Activated CD4-positive, CD25-positive, alpha-beta regulatory T cell treated with anti-CD3 and anti-CD28 coated beads, Interleukin-2, amount 50 U/mL, for 16 hours (primary cell): ENCODE data around the gene DDA1.
"Not testable (repeated sequence)": the region's sequence is repeated elsewhere in the genome, so short reads cannot be mapped to it uniquely, and the experiment has no call there.

Experiments used
- DNase-seq: peaks from one replicate; pipeline ENCODE4 v3.0.0-alpha.2; 2020; ENCODE audit warnings: low read depth, low spot score

Gene DDA1

GRCh38 chr19:17346109-17346671, 36.8 kb downstream of the DDA1 start:
- peak; percentile 50 for DNase-seq

- DNase-seq: no peak
These were observed 38.0 kb downstream of the DDA1 start for GRCh38 chr19:17347361-17347760.

- DNase-seq: no peak
These were observed 38.5 kb downstream of the DDA1 start for GRCh38 chr19:17347877-17348276.

DNA sequence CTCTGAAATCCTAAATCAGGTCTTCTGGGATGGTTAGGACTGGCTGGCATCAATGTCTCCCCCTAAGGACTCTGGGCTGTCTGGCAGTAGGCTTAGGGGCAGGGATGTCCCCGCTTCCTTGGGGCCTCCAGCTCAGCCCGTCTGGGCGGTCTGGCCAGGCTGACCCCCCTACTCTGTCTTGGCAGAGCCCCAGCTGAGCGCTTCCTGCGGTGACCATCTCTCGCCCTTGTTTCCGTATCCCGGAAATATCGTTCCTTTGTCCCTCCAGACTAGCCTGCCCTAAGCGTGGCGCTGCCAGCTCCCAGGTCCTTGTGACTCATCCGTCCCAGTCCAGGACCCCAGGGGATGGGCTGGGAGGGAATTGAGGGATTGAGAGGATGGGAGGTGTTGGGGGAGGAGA, 39.3 kb downstream of the DDA1 start:
- no peak for DNase-seq

DNA sequence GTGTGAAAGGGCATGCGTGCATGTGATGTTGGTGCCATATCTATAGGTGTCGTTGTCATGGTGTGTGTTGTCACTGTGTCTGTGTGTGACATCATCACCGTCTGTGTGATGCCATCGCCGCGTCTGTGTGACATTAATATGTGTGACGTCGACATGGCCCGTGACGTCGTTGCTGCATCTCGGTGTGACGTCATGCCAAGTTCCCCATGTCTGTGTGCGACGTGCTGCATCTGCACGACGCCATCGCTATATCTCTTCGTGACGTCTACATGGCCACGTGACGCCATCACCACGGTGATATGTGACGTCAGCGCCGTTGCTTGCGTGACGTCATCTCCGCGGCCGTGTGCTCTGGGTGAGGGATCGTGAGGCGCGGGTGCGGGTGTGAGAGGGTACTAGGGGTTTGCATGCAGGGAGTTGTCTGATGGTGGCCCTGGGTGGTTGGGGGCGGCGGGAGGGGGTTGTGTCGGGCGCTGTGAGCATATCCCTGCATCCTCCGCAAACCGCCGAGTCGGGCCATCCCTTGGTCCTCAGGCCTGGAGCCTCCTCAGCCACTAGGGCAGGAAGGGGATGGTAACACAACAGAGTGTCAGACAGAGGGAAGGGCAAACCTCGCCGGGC, 42.6 kb downstream of the DDA1 start:
- DNase-seq: no peak

GRCh38 chr19:17352608-17353280, 43.4 kb downstream of the DDA1 start:
- no peak for DNase-seq

- DNase-seq: no peak
These were observed 44.0 kb downstream of the DDA1 start for GRCh38 chr19:17353386-17353785.

DNA sequence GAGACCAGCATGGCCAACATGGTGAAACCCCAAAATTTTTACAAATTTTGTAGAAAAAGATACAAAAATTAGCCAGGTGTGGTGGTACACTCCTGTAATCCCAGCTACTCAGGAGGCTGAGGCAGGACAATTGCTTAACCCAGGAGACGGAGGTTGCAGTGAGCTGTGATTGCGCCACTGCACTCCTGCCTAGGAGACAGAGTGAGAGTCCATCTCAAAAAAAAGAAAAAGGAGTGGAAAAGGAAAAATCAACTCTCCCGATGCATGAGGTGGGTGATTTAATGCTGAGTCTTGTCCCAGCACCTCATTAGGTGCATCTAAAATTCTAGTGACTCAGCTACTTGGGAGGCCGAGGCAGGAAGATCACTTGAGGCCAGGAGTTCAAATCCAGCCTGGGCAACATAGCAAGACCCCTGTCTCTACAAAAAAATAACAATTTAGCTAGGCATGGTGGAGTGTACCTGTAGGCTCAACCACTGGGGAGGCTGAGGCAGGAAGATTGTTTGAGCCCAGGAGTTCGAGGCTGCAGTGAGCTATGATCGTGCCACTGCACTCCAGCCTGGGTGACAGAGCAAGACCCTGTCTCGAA, 47.8 kb downstream of the DDA1 start:
- DNase-seq: no peak

GRCh38 chr19:17357724-17358123, 48.4 kb downstream of the DDA1 start:
- DNase-seq: no peak

GRCh38 chr19:17358395-17358794, 49.0 kb downstream of the DDA1 start:
- DNase-seq: no peak

- DNase-seq: no peak
These were observed 50.8 kb downstream of the DDA1 start for GRCh38 chr19:17359905-17360800.

- not testable (repeated sequence) for DNase-seq
These were observed 54.7 kb downstream of the DDA1 start for GRCh38 chr19:17363852-17364605.

- DNase-seq: no peak
These were observed 56.0 kb downstream of the DDA1 start for GRCh38 chr19:17365361-17365760.

DNA sequence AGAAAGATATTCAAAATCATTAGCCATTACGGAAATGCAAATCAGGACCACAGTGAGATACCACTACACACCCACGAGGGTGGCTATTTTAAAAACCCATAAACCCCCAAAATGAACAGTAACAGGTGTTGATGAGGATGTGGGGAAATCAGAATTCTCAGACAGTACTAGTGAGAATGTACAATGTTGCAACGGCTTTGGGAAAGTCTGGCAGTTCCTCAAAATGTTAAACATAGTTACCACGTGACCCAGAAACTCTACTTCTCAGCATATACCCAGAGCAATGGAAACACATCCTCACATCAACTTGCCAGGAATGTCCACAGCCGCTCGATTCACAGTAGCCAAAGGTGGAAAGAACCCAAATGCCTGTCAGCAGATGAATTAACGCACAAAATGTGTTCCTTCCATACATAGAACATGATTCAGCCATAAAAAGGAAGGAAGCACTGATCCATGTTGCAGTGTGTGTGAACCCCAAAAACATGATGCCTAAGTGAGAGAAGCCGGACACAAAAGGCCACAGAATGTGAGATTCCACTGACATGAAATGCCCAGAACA, 60.7 kb downstream of the DDA1 start:
- DNase-seq: no peak
